CD14-positive monocyte (primary cell): ENCODE results near the gene MS4A4A. TPM values are rescaled to one million over a fixed set of nuclear protein-coding genes. Genes with fewer than 3 reads are reported as not detected.

Experiments used
- DNase-seq, 3 donors: peaks; one replicate each; pipeline ENCODE4 v3.0.0-alpha.2; 2011 to 2022
- H2AFZ ChIP-seq: 2 replicates; pipeline ENCODE4 v1.6.0; 2012; ENCODE audit warnings: mild to moderate bottlenecking, low read depth, low read length, inconsistent platforms; ENCODE audit not compliant: insufficient read depth, poor library complexity, severe bottlenecking
- H3K27ac ChIP-seq, 2 donors: 1 replicate in 1 of 2; 2 replicates in 1 of 2; pipeline ENCODE4 v1.5.1; 2012 to 2013; ENCODE audit warnings: low read length in 2 of 2, control low read depth in 1 of 2, inconsistent platforms in 1 of 2, low read depth in 1 of 2, mild to moderate bottlenecking in 1 of 2
- H3K27me3 ChIP-seq, 2 donors: one replicate each; pipeline versions ENCODE4 v1.6.0 to v1.6.1; 2011 to 2013; ENCODE audit warnings: low read length in 2 of 2; ENCODE audit not compliant: control insufficient read depth in 2 of 2, insufficient read depth in 2 of 2
- H3K36me3 ChIP-seq, 2 donors: replicated peaks in 1 of 2; 1 replicate in 1 of 2; 2 replicates in 1 of 2; pipeline versions ENCODE4 v1.5.1 to v1.6.1; 2012 to 2013; ENCODE audit warnings: low read length in 2 of 2, control low read depth in 1 of 2, inconsistent platforms in 1 of 2, mild to moderate bottlenecking in 1 of 2; ENCODE audit not compliant: insufficient read depth in 2 of 2, control insufficient read depth in 1 of 2
- H3K4me1 ChIP-seq, 2 donors: 1 replicate in 1 of 2; 2 replicates in 1 of 2; pipeline versions ENCODE4 v1.5.1 to v1.6.1; 2012 to 2013; ENCODE audit warnings: low read length in 2 of 2, control low read depth in 1 of 2, inconsistent platforms in 1 of 2, mild to moderate bottlenecking in 1 of 2, moderate library complexity in 1 of 2; ENCODE audit not compliant: insufficient read depth in 2 of 2, control insufficient read depth in 1 of 2
- H3K4me2 ChIP-seq: replicated peaks from 2 replicates; pipeline ENCODE3; 2012; ENCODE audit warnings: low read length, moderate library complexity, mild to moderate bottlenecking; ENCODE audit not compliant: poor library complexity, severe bottlenecking; ENCODE audit errors: extremely low read depth
- H3K4me3 ChIP-seq, 3 experiments: fragments of 200-600 bp in 1 of 3; sonication (generic) in 1 of 3; replicated peaks in 1 of 3; 1 replicate in 2 of 3; 2 replicates in 1 of 3; pipeline ENCODE4 v1.5.1; 2011 to 2013; ENCODE audit warnings: low read length in 3 of 3, mild to moderate bottlenecking in 3 of 3, control low read depth in 2 of 3, low read depth in 2 of 3, inconsistent platforms in 1 of 3, moderate library complexity in 1 of 3
- H3K79me2 ChIP-seq: 2 replicates; pipeline ENCODE4 v1.6.0; 2012; ENCODE audit warnings: mild to moderate bottlenecking, control low read depth, inconsistent platforms, low read length, moderate library complexity; ENCODE audit not compliant: insufficient read depth
- H3K9ac ChIP-seq: 2 replicates; pipeline ENCODE4 v1.6.0; 2017; ENCODE audit warnings: low read length, mild to moderate bottlenecking; ENCODE audit not compliant: insufficient read depth, poor library complexity, severe bottlenecking
- H3K9me3 ChIP-seq, 2 donors: replicated peaks in 1 of 2; 1 replicate in 1 of 2; 2 replicates in 1 of 2; pipeline versions ENCODE4 v1.5.1 to v1.6.1; 2012 to 2013; ENCODE audit warnings: low read length in 2 of 2, control low read depth in 1 of 2; ENCODE audit not compliant: control insufficient read depth in 1 of 2, insufficient read depth in 1 of 2
- H4K20me1 ChIP-seq: 2 replicates; pipeline ENCODE4 v1.6.0; 2012; ENCODE audit warnings: mild to moderate bottlenecking, low read length, control low read depth, moderate library complexity; ENCODE audit not compliant: insufficient read depth
- H3K27ac Mint-ChIP-seq, 7 donors: one replicate each; pipeline ENCODE4 v1.8.0; 2020; ENCODE audit warnings: mild to moderate bottlenecking in 7 of 7, mixed read lengths in 7 of 7, moderate library complexity in 6 of 7, inconsistent platforms in 2 of 7
- H3K27me3 Mint-ChIP-seq, 3 donors: one replicate each; pipeline ENCODE4 v1.8.0; 2021 to 2022; ENCODE audit warnings: low read depth in 3 of 3, mild to moderate bottlenecking in 3 of 3, mixed read lengths in 3 of 3, moderate library complexity in 3 of 3, inconsistent platforms in 1 of 3
- H3K36me3 Mint-ChIP-seq, 2 donors: one replicate each; pipeline ENCODE4 v1.8.0; 2020; ENCODE audit warnings: mixed read lengths in 2 of 2, inconsistent platforms in 1 of 2, mild to moderate bottlenecking in 1 of 2
- H3K4me1 Mint-ChIP-seq: one replicate; pipeline ENCODE4 v1.8.0; 2020; ENCODE audit warnings: mild to moderate bottlenecking, mixed read lengths
- H3K4me3 Mint-ChIP-seq, 2 donors: one replicate each; pipeline ENCODE4 v1.8.0; 2020; ENCODE audit warnings: mild to moderate bottlenecking in 2 of 2, mixed read lengths in 2 of 2, moderate library complexity in 1 of 2
- H3K9me3 Mint-ChIP-seq, 7 donors: one replicate each; pipeline ENCODE4 v1.8.0; 2020 to 2022; ENCODE audit warnings: mixed read lengths in 7 of 7, mild to moderate bottlenecking in 6 of 7, moderate library complexity in 6 of 7, inconsistent platforms in 2 of 7
- WGBS: methylation state at CpG from one replicate; pipeline ENCODE4 v1.1.5; 2013; ENCODE audit warnings: missing lambda C conversion rate; ENCODE audit not compliant: insufficient coverage; 5-methylcytosine and 5-hydroxymethylcytosine counted together
- intact Hi-C, 2 donors: fragments of 100-400 bp; cut with micrococcal nuclease; formaldehyde crosslinking; loops; one replicate each; pipeline versions ENCODE4 v1.15.0 to v1.15.1; 2023
- polyA plus RNA-seq, 3 donors: library from polyadenylated mRNA; depleted of rRNA in 1 of 3; unstranded in 2 of 3; stranded (reverse) in 1 of 3; fragments of 300-500 nt in 2 of 3; fragments of >200 nt in 1 of 3; fragmentation: Illumina TruSeq in 2 of 3; gene quantifications; 1 replicate in 2 of 3; 2 replicates in 1 of 3; pipeline ENCODE4 v1.2.3, GENCODE V29; 2012 to 2021
- TF ChIP-seq, protein P1 (sequence below): fragments of 200-600 bp; IDR thresholded peaks from one replicate; pipeline ENCODE4 v1.8.0; 2022; ENCODE audit warnings: antibody characterized with exemption, mild to moderate bottlenecking

The MS4A4A gene
- polyA plus RNA-seq, 3 donors = 19.2 to 41.8 (median 27.4) TPM

GRCh38 chr11:60251485-60252212 lies 28.8 kb upstream of the MS4A4A start:
- Mint-ChIP-seq H3K36me3 (peaks cover 0 to 5% of the 10 kb centered on the region in 2 donors), H3K27me3 (no peaks in the 10 kb centered on the region), H3K4me1 (peaks cover 46% of the 10 kb centered on the region), H3K27ac (peak overlapping the region; percentile 71 to 90 (median 87)), H3K4me3 (peak overlapping the region; percentile 11 to 72), H3K9me3 (peaks cover 8 to 17% (median 13%) of the 10 kb centered on the region in 7 donors)
- Histone ChIP-seq H3K4me3 (peak overlapping the region in 1 of 3 experiments; percentile 52), H3K27me3 (no peaks in the 10 kb centered on the region), H3K79me2 (no peaks in the 10 kb centered on the region), H3K9ac (no peak overlapping the region), H4K20me1 (no peaks in the 10 kb centered on the region), H3K27ac (peak overlapping the region in 1 of 2 donors; percentile 74), H3K4me1 (peaks cover 37 to 43% of the 10 kb centered on the region in 2 donors), H3K9me3 (peaks cover 10 to 12% of the 10 kb centered on the region in 2 donors), H2AFZ (no peak overlapping the region), H3K36me3 (no peaks in the 10 kb centered on the region), H3K4me2 (peak overlapping the region; percentile 55)
- intact Hi-C loops = loop anchor here in 1 of 2 donors (10.0 kb wide), 1 partner anchor 427 kb away; no protein-coding TSS in a partner anchor
- TF ChIP-seq, protein P1, sequence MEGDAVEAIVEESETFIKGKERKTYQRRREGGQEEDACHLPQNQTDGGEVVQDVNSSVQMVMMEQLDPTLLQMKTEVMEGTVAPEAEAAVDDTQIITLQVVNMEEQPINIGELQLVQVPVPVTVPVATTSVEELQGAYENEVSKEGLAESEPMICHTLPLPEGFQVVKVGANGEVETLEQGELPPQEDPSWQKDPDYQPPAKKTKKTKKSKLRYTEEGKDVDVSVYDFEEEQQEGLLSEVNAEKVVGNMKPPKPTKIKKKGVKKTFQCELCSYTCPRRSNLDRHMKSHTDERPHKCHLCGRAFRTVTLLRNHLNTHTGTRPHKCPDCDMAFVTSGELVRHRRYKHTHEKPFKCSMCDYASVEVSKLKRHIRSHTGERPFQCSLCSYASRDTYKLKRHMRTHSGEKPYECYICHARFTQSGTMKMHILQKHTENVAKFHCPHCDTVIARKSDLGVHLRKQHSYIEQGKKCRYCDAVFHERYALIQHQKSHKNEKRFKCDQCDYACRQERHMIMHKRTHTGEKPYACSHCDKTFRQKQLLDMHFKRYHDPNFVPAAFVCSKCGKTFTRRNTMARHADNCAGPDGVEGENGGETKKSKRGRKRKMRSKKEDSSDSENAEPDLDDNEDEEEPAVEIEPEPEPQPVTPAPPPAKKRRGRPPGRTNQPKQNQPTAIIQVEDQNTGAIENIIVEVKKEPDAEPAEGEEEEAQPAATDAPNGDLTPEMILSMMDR = peak; percentile 82
- DNase-seq = peak in 2 of 3 donors; percentile 23 to 51
- WGBS = 60% methylated on average over 1 of the region's 6 CpGs

DNA sequence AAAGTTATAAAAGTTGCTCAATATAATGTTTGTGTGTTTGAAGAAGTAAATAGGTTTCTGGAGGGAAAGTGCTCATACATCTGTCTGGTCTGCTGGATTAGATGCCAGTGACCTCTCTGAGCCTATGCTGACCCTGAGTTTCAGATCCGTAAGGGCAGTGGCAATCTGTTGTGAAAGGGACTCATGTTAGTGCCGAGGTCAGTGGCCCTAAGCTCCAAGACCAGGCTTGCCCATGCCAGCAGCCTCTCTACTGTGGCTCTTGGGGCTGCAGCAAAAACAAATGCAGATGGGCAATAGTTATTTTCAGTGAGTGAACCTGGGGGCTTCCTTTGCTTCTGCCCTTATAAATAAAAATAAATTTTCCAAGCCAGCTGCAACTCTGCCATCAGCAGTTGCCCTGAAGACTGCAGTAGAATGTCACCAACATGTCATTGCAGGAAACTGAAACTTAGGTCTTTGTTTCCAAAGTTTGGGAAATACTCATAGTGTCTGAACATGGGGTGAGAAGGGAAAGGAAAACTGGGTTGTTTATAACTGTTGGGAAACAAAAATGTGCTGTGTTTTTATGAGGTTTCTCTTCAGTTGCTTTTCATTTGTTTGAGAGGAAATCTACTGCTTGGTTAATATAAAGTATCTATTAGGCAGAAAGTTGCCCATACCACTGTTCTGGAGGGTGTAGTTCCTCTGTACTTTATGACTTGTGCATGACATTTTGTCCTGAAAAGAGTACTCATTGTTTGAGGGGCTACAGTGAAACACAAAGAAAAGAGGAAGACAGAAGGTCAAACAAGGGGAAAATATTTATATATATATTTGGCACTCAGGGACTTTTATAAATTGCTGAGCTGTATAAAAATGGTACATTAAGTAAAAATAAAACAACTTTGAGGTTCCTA lies 28.0 kb upstream of the MS4A4A start:
- H3K9me3 Mint-ChIP-seq = peaks cover 8 to 17% (median 13%) of the 10 kb centered on the region in 7 donors
- Histone ChIP-seq H3K36me3 (no peaks in the 10 kb centered on the region), H2AFZ (no peak overlapping the region), H3K27me3 (no peaks in the 10 kb centered on the region), H3K4me1 (peaks cover 37 to 43% of the 10 kb centered on the region in 2 donors), H3K4me3 (peak overlapping the region in 1 of 3 experiments; percentile 52), H3K79me2 (no peaks in the 10 kb centered on the region), H3K4me2 (peak overlapping the region; percentile 55), H3K27ac (peak overlapping the region; percentile 60 to 74), H3K9me3 (peaks cover 10 to 12% of the 10 kb centered on the region in 2 donors), H3K9ac (peak overlapping the region; percentile 37), H4K20me1 (no peaks in the 10 kb centered on the region)
- H3K4me1 Mint-ChIP-seq = peaks cover 45% of the 10 kb centered on the region
- WGBS = 0% methylated on average over 2 of the region's 2 CpGs
- peak in 2 of 3 donors; percentile 46 to 48 for DNase-seq
- TF ChIP-seq, protein P1 = no peak
- H3K36me3 Mint-ChIP-seq = peaks cover 0 to 5% of the 10 kb centered on the region in 2 donors
- H3K4me3 Mint-ChIP-seq = peak overlapping the region; percentile 11 to 72
- intact Hi-C loops = loop anchor here in 1 of 2 donors (10.0 kb wide), 1 partner anchor 428 kb away; no protein-coding TSS in a partner anchor
- H3K27ac Mint-ChIP-seq = peak overlapping the region; percentile 71 to 90 (median 87)
- no peaks in the 10 kb centered on the region for H3K27me3 Mint-ChIP-seq
